Smooth muscle cell of bladder (primary cell): ENCODE results near the gene NPVF. TPM values are rescaled to one million over a fixed set of nuclear protein-coding genes. Genes with fewer than 3 reads are reported as not detected.

ENCODE experiments used
- total RNA-seq: library from RNA; depleted of rRNA; stranded (reverse); fragments of >200 nt; gene quantifications from 2 replicates; pipeline ENCODE4 v1.2.3, GENCODE V29; 2014

NPVF gene
- not detected in 2 replicates for total RNA-seq

GRCh38 chr7:25228386-25228785 is at the start of gene NPVF:
TSS of gene NPVF (minus strand) at chr7:25228486. CDS start at chr7:25228439, 47 bp downstream.

Other genes with a start within 250 kb of the NPVF start
- 8.1 and 9.0 TPM in 2 replicates for gene OSBPL3, start 248.3 kb downstream of the NPVF start, total RNA-seq
- gene CYCS, start 103.2 kb downstream of the NPVF start, total RNA-seq = 26.7 and 31.8 TPM in 2 replicates